Measurements from ENCODE around the gene OPTN.

GRCh38 chr10:13182424-13182823, 82.5 kb downstream of the OPTN start:
- TF ChIP-seq, protein P1, sequence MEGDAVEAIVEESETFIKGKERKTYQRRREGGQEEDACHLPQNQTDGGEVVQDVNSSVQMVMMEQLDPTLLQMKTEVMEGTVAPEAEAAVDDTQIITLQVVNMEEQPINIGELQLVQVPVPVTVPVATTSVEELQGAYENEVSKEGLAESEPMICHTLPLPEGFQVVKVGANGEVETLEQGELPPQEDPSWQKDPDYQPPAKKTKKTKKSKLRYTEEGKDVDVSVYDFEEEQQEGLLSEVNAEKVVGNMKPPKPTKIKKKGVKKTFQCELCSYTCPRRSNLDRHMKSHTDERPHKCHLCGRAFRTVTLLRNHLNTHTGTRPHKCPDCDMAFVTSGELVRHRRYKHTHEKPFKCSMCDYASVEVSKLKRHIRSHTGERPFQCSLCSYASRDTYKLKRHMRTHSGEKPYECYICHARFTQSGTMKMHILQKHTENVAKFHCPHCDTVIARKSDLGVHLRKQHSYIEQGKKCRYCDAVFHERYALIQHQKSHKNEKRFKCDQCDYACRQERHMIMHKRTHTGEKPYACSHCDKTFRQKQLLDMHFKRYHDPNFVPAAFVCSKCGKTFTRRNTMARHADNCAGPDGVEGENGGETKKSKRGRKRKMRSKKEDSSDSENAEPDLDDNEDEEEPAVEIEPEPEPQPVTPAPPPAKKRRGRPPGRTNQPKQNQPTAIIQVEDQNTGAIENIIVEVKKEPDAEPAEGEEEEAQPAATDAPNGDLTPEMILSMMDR (IDR thresholded peaks at IDR 0.05), result no peak
- TF ChIP-seq ZFX (IDR thresholded peaks at IDR 0.05; ENCODE audit: borderline replicate concordance), result no peak

Data from 22Rv1 (cell line).